Thyroid gland (tissue), 4 donors: Measurements from ENCODE around the gene TRIM3. TPM values are rescaled to one million over a fixed set of nuclear protein-coding genes. Genes with fewer than 3 reads are reported as not detected.

Source experiments
- DNase-seq, 2 donors: peaks; one replicate each; pipeline ENCODE4 v3.0.0-alpha.2; 2019
- H3K27ac ChIP-seq, 3 donors: fragments of 200-600 bp; sonication (generic); 1 replicate in 2 of 3; 2 replicates in 1 of 3; pipeline ENCODE4 v1.5.1; 2016 to 2019; ENCODE audit warnings: mild to moderate bottlenecking in 1 of 3, moderate library complexity in 1 of 3
- H3K27me3 ChIP-seq: fragments of 200-600 bp; sonication (generic); one replicate; pipeline ENCODE4 v1.5.1; 2019
- H3K36me3 ChIP-seq, 2 donors: fragments of 200-600 bp; sonication (generic); one replicate each; pipeline ENCODE4 v1.5.1; 2016 to 2019
- H3K4me1 ChIP-seq, 2 donors: fragments of 200-600 bp; sonication (generic); one replicate each; pipeline ENCODE4 v1.5.1; 2017 to 2019
- H3K4me3 ChIP-seq, 3 donors: fragments of 200-600 bp; sonication (generic); replicated peaks in 1 of 3; 1 replicate in 2 of 3; 2 replicates in 1 of 3; pipeline ENCODE4 v1.5.1; 2016; ENCODE audit warnings: mild to moderate bottlenecking in 1 of 3
- H3K9me3 ChIP-seq: fragments of 200-600 bp; sonication (generic); one replicate; pipeline ENCODE4 v1.5.1; 2017
- POLR2A ChIP-seq, 2 donors: fragments of 450-650 bp; IDR thresholded peaks; one replicate each; pipeline ENCODE4 v1.6.1; 2017; ENCODE audit warnings: antibody characterized with exemption in 2 of 2, mild to moderate bottlenecking in 2 of 2, moderate library complexity in 1 of 2
- WGBS, 2 donors: methylation state at CpG; one replicate each; pipeline ENCODE4 v1.1.5; 2017; 5-methylcytosine and 5-hydroxymethylcytosine counted together
- intact Hi-C: fragments of 100-400 bp; cut with DNase I; formaldehyde crosslinking; loops from one replicate; pipeline ENCODE4 v1.15.1; 2023
- total RNA-seq, 4 donors: library from RNA; depleted of rRNA; stranded (reverse); fragments of >200 nt; gene quantifications; one replicate each; pipeline ENCODE4 v1.2.3, GENCODE V29; 2016
- TF ChIP-seq, protein P1 (sequence below), 6 experiments: fragments of 200-600 bp in 3 of 6; fragments of 450-650 bp in 3 of 6; sonication (generic) in 3 of 6; IDR thresholded peaks; one replicate each; pipeline ENCODE4 v1.5.1; 2016 to 2019; ENCODE audit warnings: antibody characterized with exemption in 6 of 6, mild to moderate bottlenecking in 2 of 6, inconsistent platforms in 1 of 6, moderate library complexity in 1 of 6

Gene TRIM3
- total RNA-seq, 4 donors from 2014 or later: 11.0 to 20.8 (median 14.6) TPM

GRCh38 chr11:6456361-6457073 lies 17.2 kb downstream of the TRIM3 start:
- no peaks in the 10 kb centered on the region for H3K4me1 ChIP-seq
- TF ChIP-seq, protein P1, sequence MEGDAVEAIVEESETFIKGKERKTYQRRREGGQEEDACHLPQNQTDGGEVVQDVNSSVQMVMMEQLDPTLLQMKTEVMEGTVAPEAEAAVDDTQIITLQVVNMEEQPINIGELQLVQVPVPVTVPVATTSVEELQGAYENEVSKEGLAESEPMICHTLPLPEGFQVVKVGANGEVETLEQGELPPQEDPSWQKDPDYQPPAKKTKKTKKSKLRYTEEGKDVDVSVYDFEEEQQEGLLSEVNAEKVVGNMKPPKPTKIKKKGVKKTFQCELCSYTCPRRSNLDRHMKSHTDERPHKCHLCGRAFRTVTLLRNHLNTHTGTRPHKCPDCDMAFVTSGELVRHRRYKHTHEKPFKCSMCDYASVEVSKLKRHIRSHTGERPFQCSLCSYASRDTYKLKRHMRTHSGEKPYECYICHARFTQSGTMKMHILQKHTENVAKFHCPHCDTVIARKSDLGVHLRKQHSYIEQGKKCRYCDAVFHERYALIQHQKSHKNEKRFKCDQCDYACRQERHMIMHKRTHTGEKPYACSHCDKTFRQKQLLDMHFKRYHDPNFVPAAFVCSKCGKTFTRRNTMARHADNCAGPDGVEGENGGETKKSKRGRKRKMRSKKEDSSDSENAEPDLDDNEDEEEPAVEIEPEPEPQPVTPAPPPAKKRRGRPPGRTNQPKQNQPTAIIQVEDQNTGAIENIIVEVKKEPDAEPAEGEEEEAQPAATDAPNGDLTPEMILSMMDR (IDR thresholded peaks at IDR 0.05): no peak
- 95 to 96% methylated on average over 32 to 38 of the region's 56 CpGs for WGBS, 2 donors
- no peaks in the 10 kb centered on the region for H3K27me3 ChIP-seq
- H3K9me3 ChIP-seq: no peaks in the 10 kb centered on the region
- no peak overlapping the region for H3K27ac ChIP-seq
- no peak overlapping the region for H3K4me3 ChIP-seq
- no peak for DNase-seq
- intact Hi-C loops: no loop called here
- peaks cover 21 to 36% of the 10 kb centered on the region in 2 donors for H3K36me3 ChIP-seq

DNA sequence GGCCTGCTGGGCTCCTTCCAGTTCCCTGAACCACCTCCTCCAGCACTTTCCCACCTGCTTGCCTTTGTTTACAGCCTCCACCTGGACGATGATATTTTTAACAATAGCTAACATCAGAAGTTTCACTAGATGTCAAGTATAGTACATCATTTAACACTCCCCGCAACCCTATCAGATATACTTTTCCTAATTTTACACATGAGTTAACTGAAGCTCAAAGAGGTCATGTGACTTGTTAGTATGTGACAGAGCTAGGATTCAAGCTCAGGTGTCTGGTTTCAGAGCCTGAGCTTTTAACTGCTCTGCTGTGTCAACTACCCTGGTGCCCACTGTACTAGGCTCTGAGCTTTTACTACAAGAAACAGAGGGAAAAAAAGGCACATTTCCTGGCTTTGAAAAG lies 18.7 kb downstream of the TRIM3 start:
- Histone ChIP-seq H3K9me3 (no peaks in the 10 kb centered on the region), H3K36me3 (peaks cover 28 to 51% of the 10 kb centered on the region in 2 donors), H3K27me3 (no peaks in the 10 kb centered on the region), H3K27ac (no peak overlapping the region), H3K4me1 (no peaks in the 10 kb centered on the region), H3K4me3 (no peak overlapping the region)
- no peak for DNase-seq
- TF ChIP-seq POLR2A (IDR thresholded peaks at IDR 0.05): no peak
- TF ChIP-seq, protein P1 (IDR thresholded peaks at IDR 0.05): no peak
- WGBS, 2 donors: 77 to 81% methylated on average over 2 of the region's 2 CpGs
- intact Hi-C loops: no loop called here

DNA sequence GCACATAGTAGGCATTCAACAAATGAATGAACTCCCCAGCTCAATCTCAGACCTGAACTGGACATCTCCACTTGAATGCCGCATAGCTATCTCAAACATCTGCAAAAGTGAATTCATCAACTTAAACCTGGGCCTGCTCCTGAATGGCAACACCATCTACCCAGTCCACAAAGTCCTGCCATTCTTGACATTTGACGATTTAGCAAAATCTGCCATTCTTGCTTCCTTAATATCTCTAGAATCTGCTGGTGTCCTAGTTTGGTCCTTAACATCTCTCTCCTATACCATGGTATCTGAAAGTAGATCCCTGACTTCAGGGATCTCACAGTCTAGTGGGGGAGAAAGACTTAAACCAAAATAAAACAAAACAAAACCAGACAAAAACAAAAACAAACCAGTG lies 20.6 kb downstream of the TRIM3 start:
- H3K9me3 ChIP-seq: no peaks in the 10 kb centered on the region
- TF ChIP-seq, protein P1 (IDR thresholded peaks at IDR 0.05): no peak
- TF ChIP-seq POLR2A (IDR thresholded peaks at IDR 0.05): no peak
- intact Hi-C loops: no loop called here
- no peak for DNase-seq
- H3K4me3 ChIP-seq: no peak overlapping the region
- H3K27me3 ChIP-seq: no peaks in the 10 kb centered on the region
- no peaks in the 10 kb centered on the region for H3K4me1 ChIP-seq
- no peak overlapping the region for H3K27ac ChIP-seq
- WGBS, 2 donors: 97% methylated on average over 2 of the region's 2 CpGs
- H3K36me3 ChIP-seq: peaks cover 37 to 61% of the 10 kb centered on the region in 2 donors

DNA sequence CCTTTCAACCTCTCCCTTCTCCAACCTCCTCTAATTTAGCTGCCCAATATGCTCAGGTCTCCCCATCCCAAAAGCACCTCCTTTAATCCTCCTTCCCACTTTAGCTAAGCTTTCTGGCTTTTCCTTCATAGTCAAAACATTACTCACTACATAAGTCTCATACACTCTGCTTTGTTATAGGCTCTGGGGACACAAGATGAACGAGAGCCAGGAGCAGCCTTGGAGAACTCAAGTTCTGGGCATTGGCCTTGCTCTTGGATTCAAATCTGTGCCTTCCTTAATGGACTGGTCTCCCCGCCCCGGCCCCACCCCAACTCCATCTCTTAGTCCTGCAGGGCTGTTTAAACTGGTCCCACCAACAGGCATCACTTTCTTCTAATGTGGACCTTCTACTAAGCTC lies 21.5 kb downstream of the TRIM3 start:
- Histone ChIP-seq H3K27ac (no peak overlapping the region), H3K36me3 (peaks cover 36 to 53% of the 10 kb centered on the region in 2 donors)
- WGBS, 2 donors: 82% methylated on average over 3 of the region's 3 CpGs

GRCh38 chr11:6448574-6448973 lies 25.2 kb downstream of the TRIM3 start:
- WGBS, 2 donors: 83 to 97% methylated on average over 3 of the region's 3 CpGs
- H3K4me1 ChIP-seq: no peaks in the 10 kb centered on the region
- no peak overlapping the region for H3K27ac ChIP-seq
- H3K27me3 ChIP-seq: no peaks in the 10 kb centered on the region
- no peak for TF ChIP-seq POLR2A (IDR thresholded peaks at IDR 0.05)
- TF ChIP-seq, protein P1 (IDR thresholded peaks at IDR 0.05): no peak
- H3K9me3 ChIP-seq: no peaks in the 10 kb centered on the region
- intact Hi-C loops: no loop called here
- H3K4me3 ChIP-seq: no peak overlapping the region
- no peak for DNase-seq
- H3K36me3 ChIP-seq: peaks cover 16 to 27% of the 10 kb centered on the region in 2 donors

More for the DNA sequence above, 21.5 kb downstream of the TRIM3 start:
- H3K27me3 ChIP-seq: no peaks in the 10 kb centered on the region
- H3K4me3 ChIP-seq: no peak overlapping the region
- TF ChIP-seq, protein P1 (IDR thresholded peaks at IDR 0.05): no peak
- no peak for TF ChIP-seq POLR2A (IDR thresholded peaks at IDR 0.05)
- intact Hi-C loops: no loop called here
- H3K4me1 ChIP-seq: no peaks in the 10 kb centered on the region
- H3K9me3 ChIP-seq: no peaks in the 10 kb centered on the region
- no peak for DNase-seq
